ENCODE data around the gene FAM124A. TPM values are rescaled to one million over a fixed set of nuclear protein-coding genes. Genes with fewer than 3 reads are reported as not detected.

Gene FAM124A
- total and polyA plus RNA-seq, 7 donors = 0.23 to 18.3 (median 11.7) TPM

DNA sequence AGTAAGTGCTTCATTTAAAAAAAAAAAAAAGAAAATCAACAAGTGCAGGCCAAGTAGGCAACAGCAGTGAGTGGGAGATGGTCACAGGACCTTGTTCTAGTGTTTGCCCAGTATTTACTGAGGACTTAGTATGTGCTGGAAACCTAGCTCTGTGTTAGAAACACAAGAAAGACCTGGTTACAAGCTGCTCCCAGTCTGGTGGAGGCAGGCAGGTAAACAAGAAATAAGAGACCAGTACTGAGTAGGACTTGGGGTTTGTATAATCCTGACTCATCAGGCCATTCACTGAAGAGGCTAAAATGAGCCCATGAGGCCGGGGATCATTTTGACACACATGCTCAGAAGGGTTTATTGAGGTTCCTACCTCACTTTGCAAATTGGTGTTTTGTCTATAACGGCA is 95.8 kb downstream of the FAM124A start:
- no peak for DNase-seq
- Histone ChIP-seq H3K4me3 (no peak overlapping the region), H3K4me1 (no peaks in the 10 kb centered on the region), H3K9me3 (no peaks in the 10 kb centered on the region), H3K27ac (no peak overlapping the region), H3K27me3 (no peaks in the 10 kb centered on the region), H3K36me3 (no peaks in the 10 kb centered on the region)
- TF ChIP-seq EP300 (IDR thresholded peaks at IDR 0.05) (no peak), POLR2AphosphoS5 (IDR thresholded peaks at IDR 0.05) (no peak), POLR2A (IDR thresholded peaks at IDR 0.05) (no peak), CTCF (IDR thresholded peaks at IDR 0.05) (no peak)
- WGBS, 2 donors = 85 to 94% methylated on average over 2 of the region's 2 CpGs
- intact Hi-C loops (cut with DNase I) = no loop called here

GRCh38 chr13:51318876-51319275 is 96.7 kb downstream of the FAM124A start:
- H3K4me1 ChIP-seq = no peaks in the 10 kb centered on the region
- intact Hi-C loops (cut with DNase I) = no loop called here
- TF ChIP-seq CTCF (IDR thresholded peaks at IDR 0.05) = no peak
- TF ChIP-seq POLR2A (IDR thresholded peaks at IDR 0.05) = no peak
- no peak for TF ChIP-seq EP300 (IDR thresholded peaks at IDR 0.05)
- TF ChIP-seq POLR2AphosphoS5 (IDR thresholded peaks at IDR 0.05) = no peak
- WGBS, 2 donors = 56 to 76% methylated on average over 3 of the region's 3 CpGs
- DNase-seq = no peak
- H3K9me3 ChIP-seq = no peaks in the 10 kb centered on the region
- no peak overlapping the region for H3K4me3 ChIP-seq
- H3K27me3 ChIP-seq = no peaks in the 10 kb centered on the region
- H3K27ac ChIP-seq = no peak overlapping the region
- no peaks in the 10 kb centered on the region for H3K36me3 ChIP-seq

- no peak for TF ChIP-seq EP300 (IDR thresholded peaks at IDR 0.05)
- no peak for TF ChIP-seq POLR2A (IDR thresholded peaks at IDR 0.05)
- no peak for TF ChIP-seq CTCF (IDR thresholded peaks at IDR 0.05)
- no peak for TF ChIP-seq POLR2AphosphoS5 (IDR thresholded peaks at IDR 0.05)
- H3K4me3 ChIP-seq = no peak overlapping the region
- no peaks in the 10 kb centered on the region for H3K4me1 ChIP-seq
- 85 to 89% methylated on average over 2 of the region's 2 CpGs for WGBS, 2 donors
- no peaks in the 10 kb centered on the region for H3K27me3 ChIP-seq
- intact Hi-C loops (cut with DNase I) = no loop called here
- DNase-seq = no peak
- no peaks in the 10 kb centered on the region for H3K36me3 ChIP-seq
- no peaks in the 10 kb centered on the region for H3K9me3 ChIP-seq
- H3K27ac ChIP-seq = no peak overlapping the region
Measured at GRCh38 chr13:51321836-51322235, 99.6 kb downstream of the FAM124A start.

DNA sequence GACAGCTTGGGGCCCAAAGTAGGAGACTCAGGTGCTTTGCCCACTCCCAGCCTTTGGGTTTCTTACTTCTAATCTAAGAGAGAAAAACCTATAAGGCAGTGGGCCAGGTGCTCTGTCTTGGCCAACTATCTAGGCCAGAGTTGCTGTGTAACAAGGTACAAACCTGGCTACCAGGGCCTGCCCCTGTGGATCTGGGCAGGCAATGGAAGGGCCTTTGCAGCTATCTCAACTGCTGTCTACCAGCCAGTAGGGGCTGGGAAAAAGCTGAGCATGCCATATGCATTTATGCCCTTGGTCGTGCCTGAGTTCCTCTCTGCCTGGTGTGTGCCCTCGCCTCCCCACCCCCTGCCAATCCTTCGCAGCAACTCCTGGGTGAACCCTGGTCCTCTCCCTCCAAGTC is 100.6 kb downstream of the FAM124A start:
- Histone ChIP-seq H3K4me3 (no peak overlapping the region), H3K4me1 (no peaks in the 10 kb centered on the region), H3K36me3 (no peaks in the 10 kb centered on the region), H3K27ac (no peak overlapping the region), H3K9me3 (no peaks in the 10 kb centered on the region), H3K27me3 (no peaks in the 10 kb centered on the region)
- DNase-seq = no peak
- 82 to 96% methylated on average over 3 of the region's 3 CpGs for WGBS, 2 donors
- TF ChIP-seq EP300 (IDR thresholded peaks at IDR 0.05) (no peak), POLR2A (IDR thresholded peaks at IDR 0.05) (no peak), POLR2AphosphoS5 (IDR thresholded peaks at IDR 0.05) (no peak), CTCF (IDR thresholded peaks at IDR 0.05) (no peak)
- intact Hi-C loops (cut with DNase I) = no loop called here

DNA sequence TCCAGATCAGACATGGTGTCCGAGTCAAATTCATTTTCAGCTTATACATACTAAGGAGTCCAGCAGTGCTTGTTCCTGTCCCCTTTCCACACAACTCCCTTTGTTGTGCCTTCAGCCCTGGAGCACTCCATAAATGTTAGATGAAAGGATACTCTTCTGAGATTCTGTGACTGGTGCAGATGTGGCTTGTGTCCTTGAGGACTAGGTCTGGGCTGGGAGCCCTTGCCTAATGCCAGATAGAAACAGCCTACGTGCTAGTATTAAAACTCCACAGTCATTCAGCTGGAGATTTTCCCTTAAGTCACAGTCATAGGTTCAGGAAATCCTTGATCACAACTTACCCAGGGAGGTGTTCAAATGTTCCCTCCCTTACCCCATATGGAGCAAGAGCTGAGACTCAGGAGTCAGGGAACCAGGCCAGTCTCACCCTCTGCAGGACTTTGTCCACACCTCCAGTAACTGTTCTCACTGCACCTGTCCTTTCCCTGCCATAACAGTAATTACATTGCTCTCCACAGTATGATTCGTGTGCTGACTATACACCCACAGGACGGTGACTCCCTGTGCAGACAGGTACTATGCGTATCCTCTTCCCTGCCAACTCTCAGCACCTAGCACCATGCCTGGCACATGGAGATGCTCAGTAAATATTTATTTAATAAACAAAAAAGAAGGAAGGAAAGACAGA is 101.8 kb downstream of the FAM124A start:
- 43 to 84% methylated on average over 5 of the region's 5 CpGs for WGBS, 2 donors
- DNase-seq = no peak
- Histone ChIP-seq H3K27me3 (no peaks in the 10 kb centered on the region), H3K9me3 (no peaks in the 10 kb centered on the region), H3K36me3 (no peaks in the 10 kb centered on the region), H3K4me1 (no peaks in the 10 kb centered on the region), H3K4me3 (no peak overlapping the region), H3K27ac (no peak overlapping the region)
- TF ChIP-seq POLR2A (IDR thresholded peaks at IDR 0.05) (no peak), POLR2AphosphoS5 (IDR thresholded peaks at IDR 0.05) (no peak), CTCF (IDR thresholded peaks at IDR 0.05) (no peak), EP300 (IDR thresholded peaks at IDR 0.05) (no peak)
- intact Hi-C loops (cut with DNase I) = no loop called here
